ENCODE data around the gene KAZN. TPM values are rescaled to one million over a fixed set of nuclear protein-coding genes. Genes with fewer than 3 reads are reported as not detected.

KAZN gene
- total and polyA plus RNA-seq, 4 donors, result 4.4 to 19.3 (median 9.6) TPM

- no peaks in the 10 kb centered on the region for H3K27me3 ChIP-seq (ENCODE audit: control insufficient read depth in 1 of 2, insufficient read depth in 2 of 2, low read length in 1 of 2)
- no peak for DNase-seq
- WGBS, 2 donors, result 78 to 84% methylated on average over 7 of the region's 7 CpGs
- ATAC-seq (ENCODE audit: low FRiP score), result no peak
- no peak overlapping the region for H3K4me3 ChIP-seq (ENCODE audit: low read length in 2 of 2)
- no peaks in the 10 kb centered on the region for H3K9me3 ChIP-seq (ENCODE audit: control insufficient read depth, low read length)
- no peaks in the 10 kb centered on the region for H3K36me3 ChIP-seq (ENCODE audit: control insufficient read depth in 1 of 2, insufficient read depth in 2 of 2, low read length in 1 of 2)
- intact Hi-C loops (cut with DNase I), result loop anchor here in 1 of 2 donors (5.0 kb wide), 1 partner anchor 111 kb away; no protein-coding TSS in a partner anchor
- H3K4me1 ChIP-seq (ENCODE audit: control insufficient read depth in 1 of 2, insufficient read depth in 2 of 2, low read length in 2 of 2), result no peaks in the 10 kb centered on the region
- H3K27ac ChIP-seq (ENCODE audit: low read depth in 1 of 2, low read length in 2 of 2), result no peak overlapping the region
Measured at GRCh38 chr1:15028616-15029015, 430.1 kb downstream of the KAZN start.

GRCh38 chr1:15029036-15029435, 430.6 kb downstream of the KAZN start:
- no peaks in the 10 kb centered on the region for H3K36me3 ChIP-seq (ENCODE audit: control insufficient read depth in 1 of 2, insufficient read depth in 2 of 2, low read length in 1 of 2)
- intact Hi-C loops (cut with DNase I), result loop anchor here in 1 of 2 donors (5.0 kb wide), 1 partner anchor 112 kb away; no protein-coding TSS in a partner anchor
- no peaks in the 10 kb centered on the region for H3K9me3 ChIP-seq (ENCODE audit: control insufficient read depth, low read length)
- DNase-seq (no peak), ATAC-seq (ENCODE audit: low FRiP score) (no peak)
- no peaks in the 10 kb centered on the region for H3K4me1 ChIP-seq (ENCODE audit: control insufficient read depth in 1 of 2, insufficient read depth in 2 of 2, low read length in 2 of 2)
- no peak overlapping the region for H3K4me3 ChIP-seq (ENCODE audit: low read length in 2 of 2)
- H3K27ac ChIP-seq (ENCODE audit: low read depth in 1 of 2, low read length in 2 of 2), result no peak overlapping the region
- 93 to 96% methylated on average over 6 of the region's 6 CpGs for WGBS, 2 donors
- H3K27me3 ChIP-seq (ENCODE audit: control insufficient read depth in 1 of 2, insufficient read depth in 2 of 2, low read length in 1 of 2), result no peaks in the 10 kb centered on the region

GRCh38 chr1:15029786-15030185, 431.3 kb downstream of the KAZN start:
- intact Hi-C loops (cut with DNase I), result loop anchor here in 1 of 2 donors (5.0 kb wide), 1 partner anchor 112 kb away; no protein-coding TSS in a partner anchor
- WGBS, 2 donors, result 87 to 90% methylated on average over 8 of the region's 8 CpGs
- no peak for DNase-seq
- Histone ChIP-seq H3K27me3 (ENCODE audit: control insufficient read depth in 1 of 2, insufficient read depth in 2 of 2, low read length in 1 of 2) (no peaks in the 10 kb centered on the region), H3K4me1 (ENCODE audit: control insufficient read depth in 1 of 2, insufficient read depth in 2 of 2, low read length in 2 of 2) (no peaks in the 10 kb centered on the region), H3K27ac (ENCODE audit: low read depth in 1 of 2, low read length in 2 of 2) (no peak overlapping the region), H3K36me3 (ENCODE audit: control insufficient read depth in 1 of 2, insufficient read depth in 2 of 2, low read length in 1 of 2) (no peaks in the 10 kb centered on the region), H3K9me3 (ENCODE audit: control insufficient read depth, low read length) (no peaks in the 10 kb centered on the region), H3K4me3 (ENCODE audit: low read length in 2 of 2) (no peak overlapping the region)
- ATAC-seq (ENCODE audit: low FRiP score), result no peak

GRCh38 chr1:15031251-15031933, 432.9 kb downstream of the KAZN start:
- H3K9me3 ChIP-seq (ENCODE audit: control insufficient read depth, low read length), result no peaks in the 10 kb centered on the region
- 94 to 95% methylated on average over 8 of the region's 8 CpGs for WGBS, 2 donors
- no peak for DNase-seq

GRCh38 chr1:15033264-15033663, 434.8 kb downstream of the KAZN start:
- DNase-seq (no peak), ATAC-seq (ENCODE audit: low FRiP score) (no peak)
- Histone ChIP-seq H3K27me3 (ENCODE audit: control insufficient read depth in 1 of 2, insufficient read depth in 2 of 2, low read length in 1 of 2) (no peaks in the 10 kb centered on the region), H3K9me3 (ENCODE audit: control insufficient read depth, low read length) (no peaks in the 10 kb centered on the region), H3K4me1 (ENCODE audit: control insufficient read depth in 1 of 2, insufficient read depth in 2 of 2, low read length in 2 of 2) (no peaks in the 10 kb centered on the region), H3K4me3 (ENCODE audit: low read length in 2 of 2) (no peak overlapping the region), H3K36me3 (ENCODE audit: control insufficient read depth in 1 of 2, insufficient read depth in 2 of 2, low read length in 1 of 2) (peaks cover 0 to 2% of the 10 kb centered on the region in 2 donors), H3K27ac (ENCODE audit: low read depth in 1 of 2, low read length in 2 of 2) (no peak overlapping the region)
- 71 to 76% methylated on average over 4 of the region's 4 CpGs for WGBS, 2 donors
- intact Hi-C loops (cut with DNase I), result no loop called here

More at GRCh38 chr1:15031251-15031933, 432.9 kb downstream of the KAZN start:
- intact Hi-C loops (cut with DNase I), result no loop called here
- H3K4me1 ChIP-seq (ENCODE audit: control insufficient read depth in 1 of 2, insufficient read depth in 2 of 2, low read length in 2 of 2), result no peaks in the 10 kb centered on the region
- no peak overlapping the region for H3K4me3 ChIP-seq (ENCODE audit: low read length in 2 of 2)
- ATAC-seq (ENCODE audit: low FRiP score), result no peak
- H3K27me3 ChIP-seq (ENCODE audit: control insufficient read depth in 1 of 2, insufficient read depth in 2 of 2, low read length in 1 of 2), result no peaks in the 10 kb centered on the region
- H3K27ac ChIP-seq (ENCODE audit: low read depth in 1 of 2, low read length in 2 of 2), result no peak overlapping the region
- peaks cover 0 to 2% of the 10 kb centered on the region in 2 donors for H3K36me3 ChIP-seq (ENCODE audit: control insufficient read depth in 1 of 2, insufficient read depth in 2 of 2, low read length in 1 of 2)

GRCh38 chr1:15034656-15035055, 436.2 kb downstream of the KAZN start:
- Histone ChIP-seq H3K4me3 (ENCODE audit: low read length in 2 of 2) (no peak overlapping the region), H3K36me3 (ENCODE audit: control insufficient read depth in 1 of 2, insufficient read depth in 2 of 2, low read length in 1 of 2) (peaks cover 0 to 2% of the 10 kb centered on the region in 2 donors), H3K4me1 (ENCODE audit: control insufficient read depth in 1 of 2, insufficient read depth in 2 of 2, low read length in 2 of 2) (no peaks in the 10 kb centered on the region), H3K27ac (ENCODE audit: low read depth in 1 of 2, low read length in 2 of 2) (no peak overlapping the region), H3K9me3 (ENCODE audit: control insufficient read depth, low read length) (no peaks in the 10 kb centered on the region), H3K27me3 (ENCODE audit: control insufficient read depth in 1 of 2, insufficient read depth in 2 of 2, low read length in 1 of 2) (no peaks in the 10 kb centered on the region)
- no peak for ATAC-seq (ENCODE audit: low FRiP score)
- 93 to 94% methylated on average over 16 of the region's 16 CpGs for WGBS, 2 donors
- intact Hi-C loops (cut with DNase I), result no loop called here
- no peak for DNase-seq

GRCh38 chr1:15035236-15035635, 436.8 kb downstream of the KAZN start:
- Histone ChIP-seq H3K27ac (ENCODE audit: low read depth in 1 of 2, low read length in 2 of 2) (no peak overlapping the region), H3K4me3 (ENCODE audit: low read length in 2 of 2) (no peak overlapping the region), H3K9me3 (ENCODE audit: control insufficient read depth, low read length) (no peaks in the 10 kb centered on the region), H3K36me3 (ENCODE audit: control insufficient read depth in 1 of 2, insufficient read depth in 2 of 2, low read length in 1 of 2) (peaks cover 0 to 2% of the 10 kb centered on the region in 2 donors), H3K4me1 (ENCODE audit: control insufficient read depth in 1 of 2, insufficient read depth in 2 of 2, low read length in 2 of 2) (no peaks in the 10 kb centered on the region), H3K27me3 (ENCODE audit: control insufficient read depth in 1 of 2, insufficient read depth in 2 of 2, low read length in 1 of 2) (no peaks in the 10 kb centered on the region)
- DNase-seq (no peak), ATAC-seq (ENCODE audit: low FRiP score) (no peak)
- intact Hi-C loops (cut with DNase I), result no loop called here
- 93 to 96% methylated on average over 3 of the region's 3 CpGs for WGBS, 2 donors

- Histone ChIP-seq H3K4me1 (ENCODE audit: control insufficient read depth in 1 of 2, insufficient read depth in 2 of 2, low read length in 2 of 2) (no peaks in the 10 kb centered on the region), H3K9me3 (ENCODE audit: control insufficient read depth, low read length) (no peaks in the 10 kb centered on the region), H3K36me3 (ENCODE audit: control insufficient read depth in 1 of 2, insufficient read depth in 2 of 2, low read length in 1 of 2) (peaks cover 0 to 2% of the 10 kb centered on the region in 2 donors), H3K27ac (ENCODE audit: low read depth in 1 of 2, low read length in 2 of 2) (no peak overlapping the region), H3K27me3 (ENCODE audit: control insufficient read depth in 1 of 2, insufficient read depth in 2 of 2, low read length in 1 of 2) (no peaks in the 10 kb centered on the region), H3K4me3 (ENCODE audit: low read length in 2 of 2) (no peak overlapping the region)
- intact Hi-C loops (cut with DNase I), result no loop called here
- DNase-seq, result no peak
- WGBS, 2 donors, result 65 to 69% methylated on average over 10 of the region's 10 CpGs
- ATAC-seq (ENCODE audit: low FRiP score), result no peak
Measured at GRCh38 chr1:15036101-15036500, 437.6 kb downstream of the KAZN start.
